HUES6 (cell line): Measurements from ENCODE around the gene U2SURP.

Experiments
- H3K27ac ChIP-seq: 2 replicates; pipeline ENCODE4 v1.7.0; 2013; ENCODE audit warnings: low read depth, mild to moderate bottlenecking, low read length, inconsistent platforms
- H3K27me3 ChIP-seq: 2 replicates; pipeline ENCODE4 v1.6.1; 2013; ENCODE audit warnings: low read length; ENCODE audit not compliant: control insufficient read depth, insufficient read depth
- H3K36me3 ChIP-seq: 2 replicates; pipeline ENCODE4 v1.6.1; 2013; ENCODE audit warnings: low read length; ENCODE audit not compliant: control insufficient read depth, insufficient read depth
- H3K4me1 ChIP-seq: 2 replicates; pipeline ENCODE4 v1.6.1; 2013; ENCODE audit warnings: low read length; ENCODE audit not compliant: control insufficient read depth, insufficient read depth
- H3K4me3 ChIP-seq: 2 replicates; pipeline ENCODE4 v1.5.1; 2013; ENCODE audit warnings: low read depth, low read length
- H3K9ac ChIP-seq: one replicate; pipeline ENCODE4 v1.6.1; 2013; ENCODE audit warnings: mild to moderate bottlenecking, low read length
- H3K9me3 ChIP-seq: 2 replicates; pipeline ENCODE4 v1.6.1; 2013; ENCODE audit warnings: low read depth, low read length; ENCODE audit not compliant: control insufficient read depth, insufficient read depth

Gene U2SURP

GRCh38 chr3:142993958-142994442, 7.4 kb upstream of the U2SURP start:
- no peaks in the 10 kb centered on the region for H3K9me3 ChIP-seq
- H3K4me1 ChIP-seq, result no peaks in the 10 kb centered on the region
- H3K27me3 ChIP-seq, result no peaks in the 10 kb centered on the region
- no peak overlapping the region for H3K4me3 ChIP-seq
- H3K36me3 ChIP-seq, result no peaks in the 10 kb centered on the region
- H3K9ac ChIP-seq, result no peak overlapping the region
- no peak overlapping the region for H3K27ac ChIP-seq

DNA sequence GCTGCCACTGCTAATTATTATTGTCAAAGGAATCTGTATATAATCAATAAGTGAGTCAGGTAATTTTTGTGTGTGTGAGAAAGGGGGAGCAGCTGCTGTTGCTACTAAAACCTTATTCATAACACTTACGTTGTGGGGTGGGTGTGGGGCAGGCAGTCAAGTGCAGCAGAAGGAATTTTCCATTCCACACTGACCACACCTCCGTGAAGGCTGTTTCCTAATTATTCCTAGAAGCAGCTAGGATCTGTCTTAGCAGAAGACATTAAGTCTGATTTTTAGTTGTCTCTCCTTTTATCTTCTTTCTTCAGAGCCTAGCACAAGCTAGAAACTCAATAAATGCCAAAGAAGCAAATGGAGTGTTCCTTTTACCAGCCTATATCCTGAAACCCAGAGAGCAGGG, 4.0 kb upstream of the U2SURP start:
- H3K4me1 ChIP-seq, result peaks cover 5% of the 10 kb centered on the region; the same call in 1 of the 2 replicates
- H3K9ac ChIP-seq, result no peak overlapping the region
- H3K27me3 ChIP-seq, result no peaks in the 10 kb centered on the region
- H3K4me3 ChIP-seq, result no peak overlapping the region
- H3K27ac ChIP-seq, result no peak overlapping the region
- H3K9me3 ChIP-seq, result no peaks in the 10 kb centered on the region
- no peaks in the 10 kb centered on the region for H3K36me3 ChIP-seq

- H3K9me3 ChIP-seq, result no peaks in the 10 kb centered on the region
- H3K27ac ChIP-seq, result no peak overlapping the region
- H3K27me3 ChIP-seq, result no peaks in the 10 kb centered on the region
- no peaks in the 10 kb centered on the region for H3K36me3 ChIP-seq
- H3K9ac ChIP-seq, result no peak overlapping the region
- peaks cover 9% of the 10 kb centered on the region for H3K4me1 ChIP-seq
- H3K4me3 ChIP-seq, result no peak overlapping the region
These were observed 2.9 kb upstream of the U2SURP start for GRCh38 chr3:142998439-142998838.

GRCh38 chr3:142999881-143000280, 1.5 kb upstream of the U2SURP start:
- Histone ChIP-seq H3K4me1 (peaks cover 9% of the 10 kb centered on the region), H3K9me3 (no peaks in the 10 kb centered on the region), H3K4me3 (peak overlapping the region; percentile 77), H3K36me3 (no peaks in the 10 kb centered on the region), H3K27me3 (no peaks in the 10 kb centered on the region), H3K9ac (peak overlapping the region; percentile 77), H3K27ac (no peak overlapping the region)

GRCh38 chr3:143000528-143000927, 842 bp upstream of the U2SURP start:
- Histone ChIP-seq H3K27ac (peak overlapping the region; percentile 27; the same call in 1 of the 2 replicates), H3K4me3 (peak overlapping the region; percentile 77), H3K36me3 (no peaks in the 10 kb centered on the region), H3K9ac (peak overlapping the region; percentile 77), H3K27me3 (no peaks in the 10 kb centered on the region), H3K9me3 (no peaks in the 10 kb centered on the region), H3K4me1 (peaks cover 9% of the 10 kb centered on the region)

- H3K4me1 ChIP-seq, result peaks cover 9% of the 10 kb centered on the region
- peak overlapping the region; percentile 27; the same call in 1 of the 2 replicates for H3K27ac ChIP-seq
- H3K9me3 ChIP-seq, result no peaks in the 10 kb centered on the region
- H3K27me3 ChIP-seq, result no peaks in the 10 kb centered on the region
- H3K9ac ChIP-seq, result peak overlapping the region; percentile 77
- peak overlapping the region; percentile 77 for H3K4me3 ChIP-seq
- H3K36me3 ChIP-seq, result no peaks in the 10 kb centered on the region
These were observed 369 bp upstream of the U2SURP start for GRCh38 chr3:143001034-143001368.

- H3K9me3 ChIP-seq, result no peaks in the 10 kb centered on the region
- peak overlapping the region; percentile 77 for H3K4me3 ChIP-seq
- peaks cover 9% of the 10 kb centered on the region for H3K4me1 ChIP-seq
- no peaks in the 10 kb centered on the region for H3K27me3 ChIP-seq
- H3K27ac ChIP-seq, result peak overlapping the region; percentile 83
- H3K9ac ChIP-seq, result peak overlapping the region; percentile 95
- no peaks in the 10 kb centered on the region for H3K36me3 ChIP-seq
These were observed 828 bp downstream of the U2SURP start for GRCh38 chr3:143002083-143002712.

DNA sequence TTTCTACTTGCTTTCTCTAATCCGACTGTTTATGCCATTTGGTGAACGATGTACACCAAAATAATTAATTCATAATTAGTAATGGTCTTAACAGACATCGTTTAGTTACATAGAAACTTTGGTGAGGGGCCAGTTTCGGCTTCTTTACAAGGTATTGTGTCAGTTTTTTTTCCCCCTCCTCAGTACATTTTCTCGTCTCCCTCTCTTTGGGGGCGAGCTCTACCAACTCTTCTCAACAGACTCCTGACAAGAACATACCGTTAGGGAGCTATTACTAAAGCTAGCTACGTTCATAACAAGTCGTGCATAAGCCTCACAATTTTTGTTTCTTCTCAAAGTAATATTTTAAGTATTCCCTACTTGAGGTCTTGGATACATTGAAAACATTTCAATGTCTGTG, 1.4 kb downstream of the U2SURP start:
- H3K27me3 ChIP-seq, result no peaks in the 10 kb centered on the region
- H3K36me3 ChIP-seq, result no peaks in the 10 kb centered on the region
- peak overlapping the region; percentile 83; the same call in 1 of the 2 replicates for H3K27ac ChIP-seq

GRCh38 chr3:143004823-143005222, 3.5 kb downstream of the U2SURP start:
- Histone ChIP-seq H3K4me1 (peaks cover 8% of the 10 kb centered on the region), H3K27ac (no peak overlapping the region), H3K4me3 (no peak overlapping the region), H3K9me3 (no peaks in the 10 kb centered on the region), H3K9ac (no peak overlapping the region), H3K36me3 (no peaks in the 10 kb centered on the region), H3K27me3 (no peaks in the 10 kb centered on the region)

More for the DNA sequence above, 1.4 kb downstream of the U2SURP start:
- H3K4me1 ChIP-seq, result peaks cover 9% of the 10 kb centered on the region
- H3K4me3 ChIP-seq, result peak overlapping the region; percentile 77
- H3K9me3 ChIP-seq, result no peaks in the 10 kb centered on the region
- peak overlapping the region; percentile 95 for H3K9ac ChIP-seq

GRCh38 chr3:143010024-143010423, 8.7 kb downstream of the U2SURP start:
- Histone ChIP-seq H3K9ac (no peak overlapping the region), H3K27ac (0 out of 2 replicates have a peak overlapping the region, but pooled peaks have one; percentile 41), H3K4me3 (no peak overlapping the region), H3K9me3 (no peaks in the 10 kb centered on the region), H3K27me3 (no peaks in the 10 kb centered on the region), H3K36me3 (peaks cover 35% of the 10 kb centered on the region), H3K4me1 (0 out of 2 replicates have a peak, but pooled peaks cover 4% of the 10 kb centered on the region)

DNA sequence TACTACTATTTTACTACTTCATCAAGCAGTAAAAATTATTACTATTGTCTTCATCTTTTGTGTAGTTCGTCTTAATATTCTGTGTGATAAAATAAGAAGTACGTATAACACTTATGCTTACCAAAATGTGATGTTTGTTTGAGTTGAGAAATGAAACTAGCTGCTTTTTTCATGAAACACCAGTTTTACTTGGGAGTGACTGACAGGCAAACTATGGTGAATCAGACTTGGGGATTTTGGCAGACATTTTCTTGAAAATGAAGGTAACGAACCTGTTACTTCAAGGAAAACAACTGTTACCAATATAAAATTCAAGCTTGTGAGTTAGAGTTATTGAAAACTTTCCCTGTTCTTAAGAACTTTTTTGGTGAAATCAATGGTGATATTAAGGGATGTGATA, 10.3 kb downstream of the U2SURP start:
- H3K27me3 ChIP-seq, result no peaks in the 10 kb centered on the region
- no peak overlapping the region for H3K9ac ChIP-seq
- H3K4me1 ChIP-seq, result 0 out of 2 replicates have a peak, but pooled peaks cover 4% of the 10 kb centered on the region
- no peaks in the 10 kb centered on the region for H3K9me3 ChIP-seq
- peaks cover 49% of the 10 kb centered on the region for H3K36me3 ChIP-seq
- H3K27ac ChIP-seq, result no peak overlapping the region
- no peak overlapping the region for H3K4me3 ChIP-seq
